GM18907 (cell line): ENCODE measurements around the gene COL5A1.

Experiments used
- ATAC-seq: cut with Tn5 transposase; IDR thresholded peaks from one replicate; pipeline ENCODE4 v1.9.1; 2021; ENCODE audit warnings: mild to moderate bottlenecking, moderate library complexity; ENCODE audit not compliant: unreplicated experiment

The COL5A1 gene

DNA sequence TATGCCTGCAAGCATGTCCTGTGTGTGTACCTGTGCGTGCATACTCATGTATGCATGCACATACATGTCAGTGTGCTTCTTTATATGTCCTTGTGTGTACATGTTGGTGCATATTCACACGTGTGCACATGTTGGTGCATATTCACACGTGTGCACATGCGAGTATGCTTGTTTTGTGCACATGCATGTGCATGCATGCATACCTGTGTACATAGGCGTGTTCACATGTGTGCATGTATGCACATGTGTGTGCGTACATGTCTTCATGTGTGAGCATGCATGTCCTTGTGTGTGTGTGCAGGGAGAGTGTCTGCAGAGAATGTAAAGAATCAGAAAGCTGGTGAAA lies 166.8 kb downstream of the COL5A1 start:
- no peak for ATAC-seq

DNA sequence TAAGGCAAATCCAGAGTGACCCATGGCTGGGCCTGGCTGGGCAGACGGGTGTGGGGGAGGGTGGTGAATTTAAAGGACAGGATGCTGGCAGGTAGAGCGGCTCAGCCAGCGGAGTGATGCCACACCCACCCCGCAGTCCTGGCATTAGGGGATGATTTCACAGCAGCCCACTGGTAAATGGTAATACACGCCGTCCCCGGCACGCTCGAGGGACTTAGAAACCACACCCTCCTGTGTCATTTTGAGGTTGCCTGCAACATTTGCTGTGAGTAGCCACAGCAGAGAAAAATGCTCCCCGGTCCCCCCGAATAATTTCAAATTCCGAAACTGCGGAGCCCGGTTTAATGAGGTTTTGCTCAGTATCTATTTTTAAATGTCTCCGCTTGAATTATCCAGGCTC lies 167.7 kb downstream of the COL5A1 start:
- no peak for ATAC-seq

DNA sequence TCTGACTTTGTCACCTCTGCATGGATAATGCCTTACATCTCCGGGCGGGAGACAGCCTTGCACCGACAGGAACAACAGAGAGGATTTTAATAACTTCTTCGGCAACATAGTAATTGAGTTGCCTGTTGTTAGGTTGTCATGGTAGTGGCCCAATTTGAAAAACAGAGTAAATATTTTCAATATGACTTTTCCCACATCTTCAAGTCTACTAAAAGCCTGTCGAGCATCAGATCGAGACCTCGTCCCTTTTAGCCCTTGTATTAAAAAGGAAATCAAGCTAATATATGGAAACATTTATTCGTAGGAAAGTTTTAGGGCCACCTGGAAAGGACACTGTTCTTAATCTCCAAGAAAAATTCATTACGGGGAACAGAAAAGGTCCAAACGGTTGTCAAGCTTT lies 168.2 kb downstream of the COL5A1 start:
- ATAC-seq: no peak

DNA sequence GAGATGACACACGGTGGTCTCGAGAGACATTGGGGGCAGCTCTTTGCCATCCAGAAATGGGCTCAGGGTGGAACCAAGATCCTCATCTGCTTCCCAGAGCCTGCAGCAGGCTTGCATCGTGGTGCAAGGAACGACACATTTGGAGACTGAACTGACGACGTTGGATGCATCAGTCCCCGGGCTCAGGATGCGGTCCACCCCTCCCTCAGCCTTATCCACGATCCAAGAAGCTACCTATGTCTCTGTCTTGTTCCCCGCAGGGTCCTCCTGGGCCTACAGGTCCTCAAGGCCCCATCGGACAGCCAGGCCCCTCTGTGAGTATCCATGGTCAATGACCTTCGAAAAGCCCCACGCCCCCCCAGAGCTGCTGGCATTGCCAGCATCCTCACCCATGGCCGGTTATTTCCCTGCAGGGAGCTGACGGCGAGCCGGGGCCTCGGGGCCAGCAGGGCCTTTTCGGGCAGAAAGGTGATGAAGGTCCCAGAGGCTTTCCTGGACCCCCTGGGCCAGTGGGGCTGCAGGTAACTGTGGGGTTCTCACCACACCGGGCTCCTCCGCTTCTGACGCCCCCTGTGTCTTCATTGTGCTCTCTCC lies 169.6 kb downstream of the COL5A1 start:
- ATAC-seq: no peak

DNA sequence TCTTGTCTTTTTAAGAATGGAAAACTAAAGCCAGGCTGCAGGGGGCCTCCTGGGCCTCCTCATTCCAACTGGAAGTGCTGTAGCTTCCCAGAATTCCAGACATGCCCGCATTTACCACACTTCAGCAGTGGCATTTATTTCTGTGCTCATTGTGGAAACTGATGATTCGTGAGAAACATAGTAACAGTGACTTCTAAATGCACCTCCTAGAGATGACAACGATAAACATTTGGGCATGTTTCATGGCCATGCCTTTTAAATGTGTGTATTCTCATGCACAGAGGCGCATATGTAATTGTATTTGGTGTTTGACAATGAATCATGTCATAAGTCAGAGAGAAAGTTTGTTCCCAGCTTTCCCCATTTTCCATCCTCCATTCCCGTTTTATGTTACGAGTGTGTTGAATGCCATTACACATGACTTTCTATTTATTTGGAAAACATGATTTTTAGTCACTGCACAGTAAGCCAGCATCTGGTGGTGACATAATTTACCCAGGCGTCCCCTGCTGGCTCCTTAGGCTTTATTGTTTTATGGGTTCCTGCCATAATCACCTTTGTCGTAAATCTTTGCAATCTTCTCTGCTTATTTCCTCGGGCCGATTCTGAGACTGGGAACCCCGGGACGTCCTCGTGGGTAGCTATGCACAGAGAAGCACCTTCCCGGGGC lies 170.2 kb downstream of the COL5A1 start:
- ATAC-seq: no peak

DNA sequence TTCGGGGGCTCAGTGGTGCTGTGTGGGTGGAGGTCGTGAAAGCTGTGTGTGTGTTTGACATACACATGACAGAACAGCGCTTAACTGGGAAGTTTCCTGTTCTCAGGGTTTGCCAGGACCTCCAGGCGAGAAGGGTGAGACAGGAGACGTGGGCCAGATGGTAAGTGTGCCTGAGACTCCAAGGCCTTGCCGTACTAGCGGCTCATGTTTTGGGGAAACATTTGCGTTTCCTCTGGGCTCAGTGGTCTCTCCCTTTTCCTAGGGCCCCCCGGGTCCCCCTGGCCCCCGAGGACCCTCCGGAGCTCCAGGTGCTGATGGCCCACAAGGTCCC lies 170.7 kb downstream of the COL5A1 start:
- no peak for ATAC-seq

DNA sequence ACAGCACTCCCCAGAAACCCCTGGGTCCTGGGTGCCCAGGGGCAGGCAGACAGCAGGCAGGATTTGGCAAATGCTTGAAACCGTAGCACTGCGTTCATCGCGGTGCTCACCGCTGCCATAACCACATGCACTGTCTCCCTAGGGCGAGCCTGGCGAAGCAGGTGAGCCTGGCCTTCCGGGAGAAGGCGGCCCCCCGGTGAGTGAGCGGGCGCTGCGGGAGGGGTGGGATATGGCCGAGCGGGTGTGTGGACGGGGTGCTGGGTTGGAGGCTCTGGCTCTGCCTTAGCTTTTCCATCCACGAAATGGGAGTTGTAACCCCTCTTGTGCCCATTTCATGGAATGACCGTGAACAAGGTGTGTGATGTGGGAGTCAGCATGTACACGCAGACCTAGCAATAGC lies 172.2 kb downstream of the COL5A1 start:
- ATAC-seq: no peak

DNA sequence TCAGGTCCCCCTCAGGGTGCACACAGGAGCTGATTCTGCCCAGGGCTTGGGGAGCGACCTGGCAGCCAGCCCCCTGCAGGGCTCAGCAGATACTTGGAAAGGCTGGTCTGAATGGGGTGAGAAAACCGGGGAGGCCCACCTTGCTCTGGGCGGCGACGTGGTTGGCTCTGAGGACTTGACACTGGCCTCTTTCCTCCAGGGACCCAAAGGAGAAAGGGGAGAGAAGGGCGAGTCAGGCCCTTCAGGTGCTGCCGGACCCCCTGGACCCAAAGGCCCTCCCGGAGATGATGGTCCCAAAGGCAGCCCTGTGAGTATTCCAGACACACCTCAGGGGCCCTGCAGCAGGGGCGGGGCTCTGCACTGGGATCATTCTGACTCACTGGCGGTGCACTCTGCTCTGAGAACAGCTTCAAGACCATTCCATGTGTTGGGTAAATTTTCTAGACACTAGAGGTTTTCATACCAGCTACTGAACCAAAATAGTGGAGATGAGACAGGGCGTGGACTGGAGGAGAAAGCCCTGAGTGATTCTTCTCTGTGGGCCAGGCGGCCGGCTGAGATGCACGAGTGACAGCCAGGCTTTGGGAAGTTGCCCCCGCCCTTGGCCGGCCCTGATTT lies 173.1 kb downstream of the COL5A1 start:
- no peak for ATAC-seq

DNA sequence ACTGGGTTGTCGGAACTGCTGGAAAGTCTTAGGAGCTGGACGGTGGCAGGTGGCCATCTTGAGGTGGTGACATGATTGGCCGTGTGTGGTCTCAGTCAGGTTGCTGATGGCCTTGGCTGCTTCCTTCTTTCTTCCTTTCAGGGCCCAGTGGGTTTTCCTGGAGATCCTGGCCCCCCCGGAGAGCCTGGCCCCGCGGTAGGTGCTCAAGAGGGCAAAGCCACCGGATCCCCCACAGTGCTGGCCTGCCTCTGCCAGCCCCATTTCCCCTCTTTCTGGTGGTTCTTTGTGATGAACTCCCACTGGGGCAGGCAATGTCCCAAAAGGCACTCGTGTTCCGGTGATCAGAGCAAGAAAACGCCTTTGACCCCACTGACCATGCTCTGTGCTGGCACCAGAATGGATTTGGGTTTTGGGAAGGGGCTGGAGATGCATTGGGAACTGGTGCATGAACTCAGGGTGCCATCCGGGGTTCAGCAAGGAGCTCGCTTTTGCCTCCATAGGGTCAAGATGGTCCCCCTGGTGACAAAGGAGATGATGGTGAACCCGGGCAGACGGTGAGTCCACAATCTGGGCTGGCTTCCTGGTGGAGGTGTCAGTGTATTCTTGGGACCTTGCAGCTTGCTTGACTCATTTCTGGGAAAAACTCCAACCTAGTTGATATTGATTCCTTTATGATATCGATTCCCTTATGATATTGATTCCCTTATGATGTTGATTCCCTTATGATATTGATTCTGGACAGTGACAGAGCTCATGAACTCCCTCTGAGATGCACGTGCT lies 174.0 kb downstream of the COL5A1 start:
- no peak for ATAC-seq

DNA sequence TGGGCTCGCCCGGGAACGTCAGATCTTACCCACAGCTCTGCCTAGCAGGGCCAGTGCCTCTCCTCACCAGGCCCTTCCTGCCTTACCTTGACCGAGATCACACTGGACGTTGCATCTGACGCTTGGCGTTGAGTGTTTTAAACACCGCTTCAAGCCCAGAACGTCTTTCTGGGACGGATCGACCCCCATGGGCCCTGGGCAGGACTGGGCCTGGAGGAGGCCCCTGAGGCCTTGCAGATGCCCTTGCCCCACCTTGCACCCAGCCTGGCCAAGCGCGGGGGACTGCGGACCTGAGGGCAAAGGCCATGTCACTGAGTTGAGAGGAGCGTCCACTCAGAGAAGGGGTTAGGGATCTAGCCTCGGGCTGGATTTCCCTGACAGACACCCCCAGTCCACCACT lies 174.7 kb downstream of the COL5A1 start:
- no peak for ATAC-seq

DNA sequence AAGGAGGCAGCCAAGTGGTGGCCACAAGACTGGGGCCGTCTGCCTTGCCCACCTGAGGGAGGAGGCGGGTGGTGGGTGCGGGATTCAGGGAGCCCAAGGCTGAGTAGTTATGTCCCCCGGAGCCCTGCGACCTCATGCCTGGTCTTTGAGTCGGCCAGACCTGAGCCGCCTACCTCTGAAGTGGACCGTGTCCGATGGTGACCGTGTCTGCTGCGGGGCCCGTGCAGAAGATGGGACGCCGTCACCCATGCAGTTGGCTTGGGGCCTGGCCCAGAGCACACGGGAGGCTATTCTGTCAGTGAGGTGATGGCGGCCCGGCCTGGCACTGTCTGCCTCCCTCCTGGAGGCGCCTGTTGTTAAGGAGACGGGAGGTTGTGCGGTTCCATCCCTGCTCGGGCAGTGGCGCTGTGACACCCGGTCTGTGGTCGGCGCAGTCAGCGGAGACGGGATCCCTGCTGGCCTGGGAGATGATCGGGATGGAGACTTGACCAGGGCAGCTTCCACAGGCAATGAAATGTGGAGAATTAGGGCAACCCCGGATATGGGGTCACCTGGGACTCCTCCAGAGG lies 176.5 kb downstream of the COL5A1 start:
- ATAC-seq: no peak

DNA sequence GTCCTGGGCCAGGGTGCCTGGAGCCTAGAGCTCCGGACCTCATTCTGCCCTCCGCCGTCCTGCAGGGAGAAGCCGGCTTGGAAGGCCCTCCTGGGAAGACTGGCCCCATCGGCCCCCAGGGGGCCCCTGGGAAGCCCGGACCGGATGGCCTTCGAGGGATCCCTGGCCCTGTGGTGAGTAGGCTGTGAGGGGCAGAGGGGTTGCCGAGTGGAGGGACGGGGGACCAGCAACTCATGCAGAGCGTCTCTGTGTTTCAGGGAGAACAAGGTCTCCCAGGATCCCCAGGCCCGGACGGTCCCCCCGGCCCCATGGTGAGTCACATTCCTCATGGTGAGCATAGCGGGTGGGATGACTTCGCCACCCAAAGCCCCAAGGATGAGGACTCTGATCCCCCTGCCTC lies 177.0 kb downstream of the COL5A1 start:
- ATAC-seq: no peak

DNA sequence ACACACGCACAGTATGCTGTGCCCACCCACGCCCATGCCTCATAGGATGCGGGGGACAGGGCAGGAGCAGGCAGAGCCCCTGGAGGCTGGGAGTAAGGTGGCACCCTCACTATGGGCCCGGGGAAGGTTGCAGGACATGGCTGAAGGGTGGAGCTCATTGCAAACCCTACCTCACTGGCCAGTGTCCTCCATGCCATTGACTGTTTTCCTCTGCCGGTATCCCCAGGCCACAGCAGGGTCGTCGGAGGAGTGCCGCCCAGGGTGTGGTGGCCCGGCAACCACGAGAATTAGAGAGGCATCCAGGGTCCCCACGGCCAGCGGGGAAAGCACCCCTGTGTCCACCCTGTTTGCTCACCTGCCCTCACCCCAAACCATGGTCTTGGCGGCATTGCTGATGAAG lies 179.3 kb downstream of the COL5A1 start:
- ATAC-seq: no peak

DNA sequence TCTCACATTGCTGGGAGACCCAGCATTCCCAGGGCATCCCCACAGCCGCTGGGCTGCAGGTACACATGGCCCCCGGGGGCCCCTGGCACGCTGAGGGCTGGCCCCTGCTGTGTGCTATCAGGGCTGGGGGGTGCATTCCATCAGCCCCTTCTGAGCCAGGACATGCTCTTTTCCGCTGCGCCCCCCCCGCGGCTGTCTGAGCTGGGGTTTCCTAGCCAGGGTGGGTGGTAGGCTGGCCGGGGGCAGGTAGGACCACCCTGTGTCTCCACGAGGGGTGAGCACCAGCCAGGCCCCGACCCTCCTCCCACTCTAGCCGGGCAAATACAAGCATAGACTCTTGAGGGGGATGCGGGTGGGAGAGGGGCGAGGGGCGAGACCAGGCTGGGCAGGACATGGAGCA lies 180.9 kb downstream of the COL5A1 start:
- ATAC-seq: no peak

DNA sequence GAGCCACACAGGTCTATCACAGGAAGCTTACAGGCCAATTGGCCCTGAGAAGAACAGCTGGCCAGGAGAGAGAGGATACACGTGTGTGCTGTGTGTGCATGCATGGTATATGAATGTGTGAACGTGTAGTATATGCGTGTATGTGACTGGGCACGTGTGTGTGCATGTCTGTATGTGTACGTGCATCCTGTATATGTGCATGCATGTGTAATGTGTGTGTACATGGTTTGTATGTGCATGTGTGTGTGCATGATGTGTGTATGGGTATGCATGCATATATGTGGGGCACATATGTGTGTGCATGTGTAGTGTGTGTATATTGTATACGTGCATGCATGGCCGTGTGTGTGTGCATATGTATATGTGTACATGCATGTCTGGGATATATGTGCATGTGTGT lies 182.0 kb downstream of the COL5A1 start:
- no peak for ATAC-seq

DNA sequence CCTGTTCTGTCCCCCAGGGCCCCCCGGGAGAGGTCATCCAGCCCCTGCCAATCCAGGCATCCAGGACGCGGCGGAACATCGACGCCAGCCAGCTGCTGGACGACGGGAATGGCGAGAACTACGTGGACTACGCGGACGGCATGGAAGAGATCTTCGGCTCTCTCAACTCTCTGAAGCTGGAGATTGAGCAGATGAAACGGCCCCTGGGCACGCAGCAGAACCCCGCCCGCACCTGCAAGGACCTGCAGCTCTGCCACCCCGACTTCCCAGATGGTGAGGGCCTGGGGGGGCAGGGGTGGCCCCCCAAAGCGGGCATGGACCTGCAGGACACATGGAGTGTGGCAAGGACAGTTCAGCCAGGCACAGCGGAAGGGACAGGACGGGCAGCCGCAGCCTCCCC lies 183.0 kb downstream of the COL5A1 start:
- no peak for ATAC-seq

DNA sequence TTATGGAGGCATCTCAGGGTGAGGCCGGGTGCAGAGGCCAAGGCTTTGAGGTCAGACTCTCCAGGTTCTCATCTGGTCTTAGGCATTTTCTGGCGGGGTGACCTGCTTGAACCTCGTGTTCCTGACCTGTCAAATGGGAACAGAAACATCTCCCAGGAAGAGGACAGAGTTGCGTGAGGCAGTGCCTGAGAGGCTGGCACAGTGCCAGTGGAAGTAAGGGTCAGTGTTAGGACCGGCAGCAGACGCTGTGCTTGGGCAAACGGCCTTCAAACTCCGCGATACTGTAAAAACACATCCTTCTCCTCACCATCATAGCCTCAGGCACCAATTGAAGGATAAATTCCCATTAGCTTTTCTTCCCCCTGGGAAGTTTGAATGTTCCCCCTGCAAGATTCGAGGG lies 183.4 kb downstream of the COL5A1 start:
- no peak for ATAC-seq

DNA sequence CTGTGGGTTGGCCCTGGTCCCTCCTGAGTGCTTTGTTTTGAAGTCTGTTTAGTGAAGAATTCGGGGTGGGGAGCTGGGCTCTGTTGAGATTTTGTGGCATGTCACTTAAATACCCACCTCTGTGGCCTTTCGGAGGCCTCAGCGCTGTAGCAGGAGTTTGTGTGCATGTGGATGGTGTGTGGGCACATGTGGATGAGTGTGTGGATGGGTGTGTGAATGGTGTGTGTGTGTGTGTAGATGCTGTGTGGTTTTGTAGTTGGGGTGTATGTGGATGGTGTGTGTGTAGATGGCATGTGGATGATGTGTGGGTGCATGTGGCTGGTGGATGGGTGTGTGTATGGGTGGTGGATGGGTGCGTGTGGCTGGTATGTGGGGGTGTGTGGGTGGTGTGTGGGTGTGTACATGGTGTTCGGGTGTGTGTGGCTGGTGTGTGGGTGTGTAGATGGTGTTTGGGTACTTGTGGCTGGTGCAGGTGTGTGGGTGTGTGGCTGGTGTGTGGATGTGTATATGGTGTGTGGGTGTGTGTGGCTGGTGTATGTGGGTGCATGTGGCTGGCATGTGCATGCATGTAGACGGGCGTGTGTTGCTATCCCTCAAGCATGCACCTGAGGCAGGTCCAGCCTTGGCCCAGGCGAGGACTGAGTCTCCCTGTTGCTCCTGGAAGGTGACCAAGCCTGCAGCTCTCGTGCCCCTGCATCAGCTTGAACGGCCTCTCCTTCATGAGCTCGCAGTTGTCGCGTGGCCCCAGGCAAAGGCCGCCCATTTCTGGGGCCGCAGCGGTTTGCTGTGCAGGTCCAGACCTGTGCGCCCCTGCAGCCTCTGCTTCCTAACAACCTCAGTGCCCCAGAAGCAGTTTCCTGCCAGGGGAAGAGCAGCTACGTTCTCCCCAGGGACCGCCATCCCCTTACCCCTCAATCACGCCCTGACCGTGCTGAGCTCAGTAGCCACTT lies 185.0 kb downstream of the COL5A1 start:
- no peak for ATAC-seq

DNA sequence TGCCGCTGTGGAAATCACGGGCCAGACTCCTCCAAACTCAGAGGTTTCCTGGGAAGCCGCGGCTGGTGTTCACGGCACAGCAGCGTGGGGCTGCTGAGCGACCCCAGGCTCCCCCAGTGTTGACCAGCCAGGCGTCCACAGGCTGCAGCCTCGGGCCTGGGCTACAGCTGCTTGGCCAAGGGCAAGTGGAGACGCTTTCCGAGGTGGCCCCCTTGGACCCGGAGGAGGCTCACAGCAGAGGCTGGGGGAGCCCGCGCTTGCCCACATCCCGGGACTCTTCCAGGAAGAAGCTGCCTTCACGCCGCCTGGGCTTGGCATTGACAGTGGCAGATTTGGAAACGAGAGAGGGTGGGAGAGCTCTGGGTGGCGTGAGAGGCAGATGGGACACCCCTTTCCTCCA lies 186.0 kb downstream of the COL5A1 start:
- no peak for ATAC-seq

DNA sequence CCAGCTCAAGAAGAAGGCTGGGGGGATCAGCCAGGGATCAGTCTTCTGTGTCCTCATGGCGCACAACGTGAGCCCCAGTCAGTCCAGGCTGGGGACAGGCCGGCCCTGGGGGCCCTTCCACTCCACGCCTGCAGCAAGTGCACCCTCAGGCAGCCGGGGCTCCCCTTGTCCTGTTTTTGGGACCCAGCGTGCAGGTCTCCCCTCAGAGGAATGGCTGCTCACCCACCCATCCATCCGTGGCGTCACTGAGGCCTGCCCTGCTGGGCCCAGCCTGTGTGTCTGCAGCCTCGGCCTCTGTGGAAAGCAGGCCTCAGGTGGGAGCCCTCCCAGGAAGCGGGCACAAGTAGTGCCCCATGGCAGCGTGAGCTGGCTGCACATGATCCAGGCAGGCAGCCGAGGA lies 186.4 kb downstream of the COL5A1 start:
- ATAC-seq: no peak

DNA sequence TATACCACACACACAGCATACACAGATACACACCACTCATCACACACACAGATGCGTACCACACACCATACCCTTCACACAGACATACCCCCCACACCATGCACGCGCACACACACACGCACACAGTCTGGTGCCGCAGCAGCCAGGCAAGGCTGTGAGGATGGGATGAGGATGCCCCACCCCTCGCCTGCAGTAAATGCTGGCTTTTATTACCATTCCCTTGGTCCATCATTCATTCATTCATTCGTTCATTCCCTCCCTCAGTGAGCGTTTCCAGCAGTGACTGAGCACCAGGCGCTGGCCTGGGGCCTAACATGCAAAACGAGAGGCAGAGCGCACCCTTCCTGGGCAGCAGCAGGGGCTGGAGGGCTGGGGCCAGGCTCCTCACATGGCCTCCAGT lies 187.3 kb downstream of the COL5A1 start:
- no peak for ATAC-seq
